Posterior vena cava (tissue), 2 donors: ENCODE data around the gene IL1RAPL1. TPM values are rescaled to one million over a fixed set of nuclear protein-coding genes. Genes with fewer than 3 reads are reported as not detected.

ENCODE experiments used
- DNase-seq: peaks from one replicate; pipeline ENCODE4 v3.0.0-alpha.2; 2020; ENCODE audit warnings: low spot score
- intact Hi-C, 2 donors: fragments of 100-400 bp; cut with DNase I; formaldehyde crosslinking; loops; one replicate each; pipeline versions ENCODE4 v1.14.1 to v1.14.2; 2022 to 2023
- total RNA-seq, 2 donors: library from RNA; stranded (reverse); fragmentation: NEBNext Ultra II Directional; extraction: Animal tissue kit (Norgen Biotek cat#: 25700); gene quantifications; one replicate each; pipeline ENCODE4 v1.2.1, GENCODE V29; 2021
- donor health status: DM: yes; HTN: yes; CAD: no.
- donor health status: DM: yes; HTN: yes; CAD: no.

IL1RAPL1 gene
- total RNA-seq, 2 donors from 2014 or later = 0.10 TPM; not detected in 1

GRCh38 chrX:29870608-29871007 is 1283.4 kb downstream of the IL1RAPL1 start:
- intact Hi-C loops = no loop called here

DNA sequence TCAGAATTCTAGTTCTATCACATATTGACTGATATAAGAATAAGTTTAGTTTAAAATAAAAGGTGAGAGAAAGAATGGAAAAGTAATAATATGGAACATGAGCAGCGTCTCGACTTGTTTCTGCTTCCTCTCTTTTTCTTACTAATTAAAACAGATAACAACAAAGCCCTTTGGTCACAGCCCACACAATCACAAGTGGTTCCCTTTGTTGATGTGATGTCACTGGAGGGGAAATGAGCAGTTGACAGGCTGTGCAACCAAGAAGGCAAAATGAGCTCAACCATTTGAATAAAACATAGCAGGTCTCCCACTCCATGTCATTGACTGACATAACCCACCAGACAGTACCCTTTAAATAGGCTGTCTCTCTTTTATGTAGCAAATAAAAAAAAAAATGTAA is 1285.6 kb downstream of the IL1RAPL1 start:
- DNase-seq = no peak
- intact Hi-C loops = no loop called here

More at GRCh38 chrX:29870608-29871007, 1283.4 kb downstream of the IL1RAPL1 start:
- no peak for DNase-seq

DNA sequence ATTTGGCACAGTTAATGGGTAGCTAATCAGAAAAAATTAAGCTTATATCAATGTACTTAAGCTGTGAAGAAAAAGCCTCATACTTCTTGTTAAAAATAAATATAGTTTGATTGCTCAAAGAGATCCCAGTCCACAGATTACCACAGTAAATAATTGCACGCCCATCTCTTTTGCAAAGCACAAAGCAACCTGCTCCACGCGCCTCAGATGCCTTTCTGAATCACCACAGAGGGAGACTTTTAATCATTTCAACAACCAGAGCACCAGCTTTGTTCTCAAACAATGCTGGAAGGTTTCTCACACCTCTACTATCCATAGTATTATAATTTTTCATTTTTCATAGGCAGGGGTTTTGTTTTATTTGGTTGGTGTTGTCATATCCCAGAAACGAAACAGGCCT is 1289.5 kb downstream of the IL1RAPL1 start:
- intact Hi-C loops = no loop called here

DNA sequence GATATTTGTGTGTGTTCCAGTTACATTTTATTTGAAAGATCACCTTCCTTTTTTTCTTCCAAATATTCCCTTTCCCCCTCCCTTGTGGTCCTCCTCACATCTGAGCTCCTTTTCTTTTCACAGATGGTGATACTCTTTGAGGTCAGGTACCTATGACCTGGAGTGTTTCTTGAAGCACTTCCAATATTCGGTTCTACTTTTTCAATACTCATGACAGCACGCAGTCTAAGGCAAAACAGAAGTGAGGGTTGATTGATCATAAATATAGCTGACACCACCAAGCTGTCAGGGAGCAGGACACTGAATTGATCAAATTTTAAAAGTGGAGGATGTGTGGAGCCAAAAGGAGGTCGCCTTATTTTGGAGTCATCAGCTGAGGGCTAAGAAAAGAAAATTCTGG is 1293.7 kb downstream of the IL1RAPL1 start:
- intact Hi-C loops = no loop called here
- DNase-seq = no peak

More for the DNA sequence above, 1289.5 kb downstream of the IL1RAPL1 start:
- no peak for DNase-seq

GRCh38 chrX:29890004-29890403 is 1302.8 kb downstream of the IL1RAPL1 start:
- intact Hi-C loops = no loop called here
- DNase-seq = no peak

DNA sequence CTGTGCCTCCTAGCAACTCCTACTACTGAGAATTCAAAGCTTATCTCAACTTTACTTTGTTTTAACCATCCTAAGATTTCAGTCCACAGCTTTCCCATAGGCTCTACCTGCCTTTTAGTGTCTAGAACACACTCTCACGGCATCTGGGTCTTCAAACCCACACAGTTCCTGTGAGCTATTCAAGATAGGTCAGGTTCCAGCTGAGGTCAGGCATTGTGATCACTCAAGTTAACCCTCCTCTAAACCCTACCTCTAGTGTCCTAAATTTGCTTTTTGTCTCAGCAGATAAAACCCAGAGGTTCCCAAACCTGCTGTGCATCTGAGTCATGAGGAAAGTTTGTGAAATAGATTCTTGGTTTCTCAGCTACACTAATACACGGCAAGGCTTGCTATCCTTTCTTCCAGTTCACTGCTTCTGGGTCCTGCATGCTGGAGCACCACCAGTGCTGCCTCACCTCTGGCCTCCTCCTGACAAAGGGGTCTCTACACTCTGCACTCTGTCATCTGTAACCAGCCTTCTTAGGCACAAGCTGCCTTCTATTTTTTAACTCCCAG is 1303.5 kb downstream of the IL1RAPL1 start:
- no peak for DNase-seq
- intact Hi-C loops = no loop called here

- intact Hi-C loops = no loop called here
- no peak for DNase-seq
Observed at GRCh38 chrX:29902004-29902403, 1314.8 kb downstream of the IL1RAPL1 start.

DNA sequence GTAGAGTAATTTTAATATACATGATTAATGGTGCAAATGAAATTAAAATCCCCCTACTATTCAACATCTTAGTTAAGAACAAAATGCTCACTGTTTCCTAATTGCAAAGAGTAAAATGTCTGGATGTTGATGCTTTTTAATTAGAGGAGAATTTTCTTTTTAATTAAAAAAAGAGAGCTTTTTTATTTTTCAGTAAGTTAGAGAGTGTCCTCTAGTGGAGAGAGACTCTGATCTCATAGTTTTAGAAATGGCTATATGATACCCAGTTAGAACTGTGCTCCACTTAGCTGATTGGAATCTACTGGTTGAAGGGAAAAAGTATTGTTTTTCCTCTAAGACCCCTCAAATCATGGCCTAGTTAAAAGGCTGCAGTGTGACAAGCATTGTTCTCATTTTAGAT is 1316.1 kb downstream of the IL1RAPL1 start:
- DNase-seq = no peak
- intact Hi-C loops = no loop called here

DNA sequence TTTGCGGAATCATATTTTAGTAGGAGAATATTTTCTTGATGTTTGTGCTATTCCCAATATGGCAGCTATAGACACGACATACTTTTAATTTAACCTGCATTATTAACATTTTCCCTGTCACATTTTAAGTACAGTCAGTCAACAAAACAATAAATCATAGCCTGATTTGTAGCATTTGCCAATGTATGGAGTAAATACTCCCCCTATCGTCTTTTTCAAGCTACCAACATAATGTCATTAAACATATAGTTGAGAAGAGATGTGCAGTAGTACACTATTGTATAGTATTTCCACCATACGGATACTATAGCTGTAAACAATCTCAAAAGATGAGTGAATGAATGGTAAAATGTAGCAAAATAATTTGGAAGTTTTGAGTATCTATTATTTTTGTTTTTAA is 1324.4 kb downstream of the IL1RAPL1 start:
- intact Hi-C loops = no loop called here
- no peak for DNase-seq

GRCh38 chrX:29913647-29914046 is 1326.4 kb downstream of the IL1RAPL1 start:
- intact Hi-C loops = no loop called here

DNA sequence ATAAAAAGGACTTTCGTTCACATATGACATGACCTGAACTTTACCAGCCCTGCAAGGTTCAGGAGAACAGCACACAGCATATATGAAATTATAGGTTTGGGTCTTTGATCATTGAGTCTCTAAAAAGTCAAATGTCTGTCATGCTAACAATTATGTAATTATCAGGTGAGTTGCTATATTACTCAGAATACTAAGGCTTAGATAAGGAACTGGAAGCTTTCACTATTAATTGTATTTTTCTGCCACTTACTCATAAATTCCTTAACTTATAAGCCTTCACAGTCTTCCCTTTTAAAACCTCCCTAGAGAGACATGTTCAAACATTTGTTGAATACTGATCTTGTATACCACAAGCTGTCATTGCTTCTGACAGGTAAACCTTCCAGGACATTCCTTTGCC is 1335.4 kb downstream of the IL1RAPL1 start:
- DNase-seq = no peak
- intact Hi-C loops = no loop called here

More at GRCh38 chrX:29913647-29914046, 1326.4 kb downstream of the IL1RAPL1 start:
- DNase-seq = no peak

GRCh38 chrX:29926056-29926455 is 1338.8 kb downstream of the IL1RAPL1 start:
- intact Hi-C loops = no loop called here
- no peak for DNase-seq

GRCh38 chrX:29926659-29927058 is 1339.4 kb downstream of the IL1RAPL1 start:
- intact Hi-C loops = no loop called here
- no peak for DNase-seq

DNA sequence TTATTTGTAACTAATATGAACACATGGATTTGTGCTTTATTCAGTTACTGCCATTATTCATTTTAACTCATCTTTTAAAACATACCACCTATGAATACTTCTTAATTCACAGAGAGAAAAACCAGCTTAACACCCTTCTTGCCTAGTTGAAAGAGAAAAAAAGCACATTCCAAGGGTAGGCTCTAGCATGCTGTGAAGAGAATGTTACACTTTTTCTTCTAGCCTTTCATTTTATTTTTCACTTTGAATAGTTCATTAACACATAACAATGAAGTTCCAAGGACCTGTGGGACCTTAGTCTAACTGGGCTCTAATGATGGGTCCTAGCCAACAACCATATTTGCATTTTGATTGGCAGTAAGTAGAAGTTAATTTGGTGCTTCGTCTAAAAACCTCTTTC is 1348.2 kb downstream of the IL1RAPL1 start:
- intact Hi-C loops = loop anchor here in 1 of 2 donors (10.0 kb wide), 1 partner anchor 409 kb away; no protein-coding TSS in a partner anchor
- DNase-seq = no peak

GRCh38 chrX:29940750-29941149 is 1353.5 kb downstream of the IL1RAPL1 start:
- intact Hi-C loops = no loop called here
- DNase-seq = no peak

DNA sequence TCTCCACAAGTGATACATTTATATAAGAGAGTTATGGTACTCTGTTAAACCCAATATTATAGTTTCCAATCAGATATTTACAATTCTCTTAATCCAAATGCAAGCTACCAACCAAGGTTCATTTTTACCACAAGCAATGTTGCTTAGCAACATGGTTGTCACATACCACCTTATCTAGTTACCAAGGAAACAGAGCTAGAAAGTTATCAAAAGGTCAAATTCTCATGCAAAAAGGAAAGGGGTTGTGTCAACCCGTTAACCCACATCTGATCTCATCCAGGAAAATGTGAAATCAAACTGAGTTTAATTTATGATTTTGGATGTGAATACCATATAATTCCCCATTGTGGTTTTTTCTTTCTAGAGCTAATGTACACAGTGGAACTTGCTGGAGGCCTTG is 1354.0 kb downstream of the IL1RAPL1 start:
- DNase-seq = no peak
- intact Hi-C loops = no loop called here

DNA sequence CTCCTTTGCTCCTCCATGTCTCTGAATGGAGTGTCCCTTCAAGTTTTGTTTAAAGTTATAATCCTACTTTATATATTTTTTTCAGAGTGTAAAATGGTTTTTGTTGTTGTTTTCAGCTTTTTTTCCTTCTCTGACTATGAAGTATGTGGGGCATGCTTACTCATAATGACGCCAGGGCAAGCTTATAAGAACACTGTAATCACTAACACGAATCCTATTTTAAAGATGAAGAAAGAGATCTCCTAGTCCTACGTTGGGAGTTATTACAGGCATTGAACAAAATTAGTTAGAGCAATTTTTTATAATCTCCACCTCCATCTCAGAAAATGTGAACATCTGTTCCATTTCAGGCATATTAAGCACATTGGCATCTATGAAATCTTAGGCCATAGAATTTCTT is 1360.0 kb downstream of the IL1RAPL1 start:
- intact Hi-C loops = no loop called here
- no peak for DNase-seq

DNA sequence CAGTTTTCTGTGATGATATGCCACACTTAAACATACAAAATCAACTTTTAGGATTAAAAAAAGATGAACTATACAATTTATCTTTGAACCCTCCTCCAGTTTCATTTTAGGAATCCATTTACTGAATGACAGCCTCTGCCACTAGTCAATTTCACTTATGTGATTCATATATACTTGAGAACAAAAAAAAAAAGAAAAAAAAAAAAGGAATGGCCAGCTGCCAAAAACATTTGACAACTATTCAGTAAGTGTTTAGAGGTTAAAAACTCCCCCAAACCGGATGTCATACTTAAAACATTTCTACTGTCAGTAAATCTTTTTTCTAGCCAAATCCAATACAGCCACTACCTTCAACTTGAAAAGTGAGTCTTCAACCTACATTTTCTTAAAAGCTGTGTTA is 1361.4 kb downstream of the IL1RAPL1 start:
- intact Hi-C loops = no loop called here
- no peak for DNase-seq

DNA sequence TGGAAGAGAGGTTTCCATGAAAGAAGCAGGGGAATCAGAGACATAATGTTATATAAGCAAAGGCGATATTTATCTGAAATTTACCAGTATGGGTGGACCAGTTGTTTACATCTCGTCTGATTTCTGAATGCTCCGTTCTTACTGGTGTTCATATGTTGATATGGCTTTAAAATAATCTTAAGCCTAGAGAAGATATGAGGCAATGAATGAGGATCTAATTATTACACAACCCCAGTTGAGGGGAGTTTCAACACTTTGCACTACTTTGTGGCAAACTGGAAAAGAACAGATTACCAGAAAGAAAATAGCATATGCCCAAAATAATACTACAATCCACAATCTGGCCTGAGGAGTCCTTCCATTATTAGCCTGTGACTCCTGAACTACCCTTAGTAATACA is 1364.8 kb downstream of the IL1RAPL1 start:
- intact Hi-C loops = no loop called here
- no peak for DNase-seq

- no peak for DNase-seq
Observed at GRCh38 chrX:29962061-29962460, 1374.8 kb downstream of the IL1RAPL1 start.

GRCh38 chrX:29965634-29966033 is 1378.4 kb downstream of the IL1RAPL1 start:
- intact Hi-C loops = no loop called here
- DNase-seq = no peak

More at GRCh38 chrX:29962061-29962460, 1374.8 kb downstream of the IL1RAPL1 start:
- intact Hi-C loops = no loop called here

- intact Hi-C loops = no loop called here
- no peak for DNase-seq
Observed at GRCh38 chrX:29992083-29992482, 1404.8 kb downstream of the IL1RAPL1 start.
